Measurements from ENCODE around the gene KRT82. TPM values are rescaled to one million over a fixed set of nuclear protein-coding genes. Genes with fewer than 3 reads are reported as not detected.
A peak's percentile ranks its signal among the peaks of the same experiment; 100 is the strongest.

KRT82 gene
- total RNA-seq, 1 experiment from 2014 or later = not detected

GRCh38 chr12:52423661-52424500, 17.7 kb upstream of the KRT82 start:
- BruUV-seq (replicated peaks) = no TSS peak
- H3K36me3 Mint-ChIP-seq (ENCODE audit: insufficient read depth, unreplicated experiment) = no peaks in the 10 kb centered on the region
- ChIA-PET CTCF (interaction anchor here (0.6 kb wide), 1 partner anchor 157 kb away, joined by 3 read pairs; no protein-coding TSS in a partner anchor), POLR2A (interaction anchor here (0.6 kb wide), 3 partner anchors 28 to 1017 kb away, joined by 3 read pairs; no protein-coding TSS in a partner anchor)
- no peak overlapping the region for H3K27ac Mint-ChIP-seq (ENCODE audit: low read depth, unreplicated experiment)
- no peaks in the 10 kb centered on the region for H3K9me3 Mint-ChIP-seq (ENCODE audit: unreplicated experiment)
- TF ChIP-seq, protein P1, sequence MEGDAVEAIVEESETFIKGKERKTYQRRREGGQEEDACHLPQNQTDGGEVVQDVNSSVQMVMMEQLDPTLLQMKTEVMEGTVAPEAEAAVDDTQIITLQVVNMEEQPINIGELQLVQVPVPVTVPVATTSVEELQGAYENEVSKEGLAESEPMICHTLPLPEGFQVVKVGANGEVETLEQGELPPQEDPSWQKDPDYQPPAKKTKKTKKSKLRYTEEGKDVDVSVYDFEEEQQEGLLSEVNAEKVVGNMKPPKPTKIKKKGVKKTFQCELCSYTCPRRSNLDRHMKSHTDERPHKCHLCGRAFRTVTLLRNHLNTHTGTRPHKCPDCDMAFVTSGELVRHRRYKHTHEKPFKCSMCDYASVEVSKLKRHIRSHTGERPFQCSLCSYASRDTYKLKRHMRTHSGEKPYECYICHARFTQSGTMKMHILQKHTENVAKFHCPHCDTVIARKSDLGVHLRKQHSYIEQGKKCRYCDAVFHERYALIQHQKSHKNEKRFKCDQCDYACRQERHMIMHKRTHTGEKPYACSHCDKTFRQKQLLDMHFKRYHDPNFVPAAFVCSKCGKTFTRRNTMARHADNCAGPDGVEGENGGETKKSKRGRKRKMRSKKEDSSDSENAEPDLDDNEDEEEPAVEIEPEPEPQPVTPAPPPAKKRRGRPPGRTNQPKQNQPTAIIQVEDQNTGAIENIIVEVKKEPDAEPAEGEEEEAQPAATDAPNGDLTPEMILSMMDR (IDR thresholded peaks at IDR 0.05; ENCODE audit: unreplicated experiment) = no peak
- intact Hi-C loops (cut with micrococcal nuclease) = no loop called here
- H3K4me1 Mint-ChIP-seq (ENCODE audit: insufficient read depth, unreplicated experiment) = peaks cover 10% of the 10 kb centered on the region
- H3K27me3 Mint-ChIP-seq (ENCODE audit: insufficient read depth, unreplicated experiment) = peaks cover 8% of the 10 kb centered on the region
- no peak for DNase-seq (ENCODE audit: unreplicated experiment)
- H3K4me3 Mint-ChIP-seq (ENCODE audit: unreplicated experiment) = no peak overlapping the region

DNA sequence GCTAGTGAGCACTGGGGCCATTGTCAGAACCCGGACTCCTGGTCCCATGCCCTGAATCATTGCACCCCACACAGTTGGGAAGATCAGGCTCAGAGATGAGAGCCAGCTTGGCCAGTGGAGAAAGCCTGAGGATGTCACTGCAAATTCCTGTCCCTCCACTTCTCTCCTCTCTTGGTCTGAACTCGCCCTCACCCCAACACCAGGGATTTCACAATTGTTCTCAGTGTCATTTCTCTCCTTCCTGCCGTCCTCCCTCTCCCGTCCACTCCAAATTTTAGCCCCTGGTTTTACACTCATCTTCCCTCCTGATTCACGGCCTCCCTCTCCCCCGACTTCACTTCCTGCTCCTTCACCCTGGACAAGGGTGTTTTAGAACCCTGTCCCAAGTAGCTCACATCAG, 16.9 kb upstream of the KRT82 start:
- intact Hi-C loops (cut with micrococcal nuclease) = no loop called here
- no peak overlapping the region for H3K4me3 Mint-ChIP-seq (ENCODE audit: unreplicated experiment)
- H3K9me3 Mint-ChIP-seq (ENCODE audit: unreplicated experiment) = no peaks in the 10 kb centered on the region
- no peaks in the 10 kb centered on the region for H3K36me3 Mint-ChIP-seq (ENCODE audit: insufficient read depth, unreplicated experiment)
- peaks cover 10% of the 10 kb centered on the region for H3K4me1 Mint-ChIP-seq (ENCODE audit: insufficient read depth, unreplicated experiment)
- DNase-seq (ENCODE audit: unreplicated experiment) = no peak
- no TSS peak for BruUV-seq (replicated peaks)
- H3K27ac Mint-ChIP-seq (ENCODE audit: low read depth, unreplicated experiment) = peak overlapping the region; percentile 17
- TF ChIP-seq, protein P1 (IDR thresholded peaks at IDR 0.05; ENCODE audit: unreplicated experiment) = no peak
- ChIA-PET CTCF (no interaction called here), POLR2A (no interaction called here)
- H3K27me3 Mint-ChIP-seq (ENCODE audit: insufficient read depth, unreplicated experiment) = no peaks in the 10 kb centered on the region

GRCh38 chr12:52419656-52420055, 13.5 kb upstream of the KRT82 start:
- Mint-ChIP-seq H3K27me3 (ENCODE audit: insufficient read depth, unreplicated experiment) (no peaks in the 10 kb centered on the region), H3K27ac (ENCODE audit: low read depth, unreplicated experiment) (peak overlapping the region; percentile 5), H3K9me3 (ENCODE audit: unreplicated experiment) (no peaks in the 10 kb centered on the region), H3K4me1 (ENCODE audit: insufficient read depth, unreplicated experiment) (peaks cover 32% of the 10 kb centered on the region), H3K36me3 (ENCODE audit: insufficient read depth, unreplicated experiment) (no peaks in the 10 kb centered on the region), H3K4me3 (ENCODE audit: unreplicated experiment) (no peak overlapping the region)
- no peak for DNase-seq (ENCODE audit: unreplicated experiment)
- intact Hi-C loops (cut with micrococcal nuclease) = no loop called here
- ChIA-PET CTCF (no interaction called here), POLR2A (no interaction called here)
- BruUV-seq (replicated peaks) = no TSS peak
- TF ChIP-seq, protein P1 (IDR thresholded peaks at IDR 0.05; ENCODE audit: unreplicated experiment) = no peak

GRCh38 chr12:52418576-52419110, 12.5 kb upstream of the KRT82 start:
- ChIA-PET CTCF (interaction anchor here (0.5 to 1.1 kb wide), 3 partner anchors 9 to 92 kb away, joined by 3 to 6 read pairs (median 3); no protein-coding TSS in a partner anchor), POLR2A (interaction anchor here (0.8 kb wide), 1 partner anchor 33 kb away, joined by 4 read pairs; the partner anchor contains the start of gene KRT6B)
- BruUV-seq (replicated peaks) = no TSS peak
- Mint-ChIP-seq H3K27me3 (ENCODE audit: insufficient read depth, unreplicated experiment) (no peaks in the 10 kb centered on the region), H3K4me1 (ENCODE audit: insufficient read depth, unreplicated experiment) (peaks cover 32% of the 10 kb centered on the region), H3K27ac (ENCODE audit: low read depth, unreplicated experiment) (no peak overlapping the region), H3K4me3 (ENCODE audit: unreplicated experiment) (no peak overlapping the region), H3K36me3 (ENCODE audit: insufficient read depth, unreplicated experiment) (no peaks in the 10 kb centered on the region), H3K9me3 (ENCODE audit: unreplicated experiment) (no peaks in the 10 kb centered on the region)
- no peak for DNase-seq (ENCODE audit: unreplicated experiment)
- intact Hi-C loops (cut with micrococcal nuclease) = no loop called here
- TF ChIP-seq, protein P1 (IDR thresholded peaks at IDR 0.05; ENCODE audit: unreplicated experiment) = no peak

Data from MCF 10A (cell line).